ENCODE measurements around the gene FXN.

Gene FXN

GRCh38 chr9:69089491-69089890 lies 53.9 kb downstream of the FXN start:
- no peak overlapping the region for H2AFZ ChIP-seq (ENCODE audit: low read length)
- H3K27me3 ChIP-seq (ENCODE audit: insufficient read depth, low read length) = no peaks in the 10 kb centered on the region
- H3K4me3 ChIP-seq (ENCODE audit: low read depth, low read length, poor library complexity, severe bottlenecking) = no peak overlapping the region
- TF ChIP-seq, protein P1, sequence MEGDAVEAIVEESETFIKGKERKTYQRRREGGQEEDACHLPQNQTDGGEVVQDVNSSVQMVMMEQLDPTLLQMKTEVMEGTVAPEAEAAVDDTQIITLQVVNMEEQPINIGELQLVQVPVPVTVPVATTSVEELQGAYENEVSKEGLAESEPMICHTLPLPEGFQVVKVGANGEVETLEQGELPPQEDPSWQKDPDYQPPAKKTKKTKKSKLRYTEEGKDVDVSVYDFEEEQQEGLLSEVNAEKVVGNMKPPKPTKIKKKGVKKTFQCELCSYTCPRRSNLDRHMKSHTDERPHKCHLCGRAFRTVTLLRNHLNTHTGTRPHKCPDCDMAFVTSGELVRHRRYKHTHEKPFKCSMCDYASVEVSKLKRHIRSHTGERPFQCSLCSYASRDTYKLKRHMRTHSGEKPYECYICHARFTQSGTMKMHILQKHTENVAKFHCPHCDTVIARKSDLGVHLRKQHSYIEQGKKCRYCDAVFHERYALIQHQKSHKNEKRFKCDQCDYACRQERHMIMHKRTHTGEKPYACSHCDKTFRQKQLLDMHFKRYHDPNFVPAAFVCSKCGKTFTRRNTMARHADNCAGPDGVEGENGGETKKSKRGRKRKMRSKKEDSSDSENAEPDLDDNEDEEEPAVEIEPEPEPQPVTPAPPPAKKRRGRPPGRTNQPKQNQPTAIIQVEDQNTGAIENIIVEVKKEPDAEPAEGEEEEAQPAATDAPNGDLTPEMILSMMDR (IDR thresholded peaks at IDR 0.05; ENCODE audit: low read length) = no peak
- no peak for TF ChIP-seq EZH2 (IDR thresholded peaks at IDR 0.05; ENCODE audit: borderline replicate concordance, low read length)
- H3K9ac ChIP-seq (ENCODE audit: low read length) = no peak overlapping the region
- H3K9me3 ChIP-seq (ENCODE audit: low read length) = no peaks in the 10 kb centered on the region
- no peaks in the 10 kb centered on the region for H3F3A ChIP-seq (ENCODE audit: insufficient read depth, low read length)
- H4K20me1 ChIP-seq (ENCODE audit: insufficient read depth, low read length) = no peaks in the 10 kb centered on the region
- H3K9me2 ChIP-seq (ENCODE audit: low read depth, low read length) = no peaks in the 10 kb centered on the region
- H3K4me1 ChIP-seq (ENCODE audit: insufficient read depth, low read length, severe bottlenecking) = no peaks in the 10 kb centered on the region
- H3K4me2 ChIP-seq (ENCODE audit: low read length) = no peak overlapping the region
- H3K36me3 ChIP-seq (ENCODE audit: insufficient read depth, low read length) = no peaks in the 10 kb centered on the region
- H3K79me2 ChIP-seq (ENCODE audit: insufficient read depth, low read length) = no peaks in the 10 kb centered on the region
- H3K27ac ChIP-seq (ENCODE audit: low read depth, low read length, poor library complexity, severe bottlenecking) = no peak overlapping the region

DNA sequence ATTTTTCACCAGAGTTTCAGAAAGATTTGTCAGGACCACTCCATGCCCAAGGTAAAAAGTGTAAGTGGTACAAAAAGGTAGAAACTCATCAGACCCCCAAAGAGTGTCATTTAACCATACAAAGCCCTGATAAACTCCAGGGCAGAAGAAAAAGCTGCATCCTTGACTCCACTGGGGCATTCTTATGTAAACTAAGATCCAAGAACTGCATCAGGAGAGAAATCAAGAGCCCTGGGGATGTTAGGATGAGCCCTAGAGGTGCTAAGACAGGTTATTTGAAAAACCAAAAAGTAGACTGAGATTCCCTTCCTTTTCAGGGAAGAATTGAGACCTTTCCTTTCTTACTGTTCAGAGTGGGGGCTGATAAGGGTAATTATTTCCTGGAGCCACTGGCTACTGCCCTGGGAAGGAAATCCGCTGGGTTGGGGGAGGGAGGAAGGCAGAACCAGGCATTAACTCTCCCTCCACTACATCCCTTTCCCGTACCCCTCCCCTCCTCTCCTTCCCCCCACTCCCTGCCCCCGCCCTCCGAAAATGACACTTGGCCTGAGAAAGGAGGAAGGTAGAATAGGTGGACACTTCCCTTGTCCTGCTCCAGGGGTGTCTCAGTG lies 54.7 kb downstream of the FXN start:
- H3F3A ChIP-seq (ENCODE audit: insufficient read depth, low read length) = no peaks in the 10 kb centered on the region
- no peaks in the 10 kb centered on the region for H3K27me3 ChIP-seq (ENCODE audit: insufficient read depth, low read length)
- H3K4me1 ChIP-seq (ENCODE audit: insufficient read depth, low read length, severe bottlenecking) = no peaks in the 10 kb centered on the region
- no peak overlapping the region for H2AFZ ChIP-seq (ENCODE audit: low read length)
- H3K4me3 ChIP-seq (ENCODE audit: low read depth, low read length, poor library complexity, severe bottlenecking) = no peak overlapping the region
- H3K9me2 ChIP-seq (ENCODE audit: low read depth, low read length) = no peaks in the 10 kb centered on the region
- no peaks in the 10 kb centered on the region for H3K9me3 ChIP-seq (ENCODE audit: low read length)
- TF ChIP-seq, protein P1 (IDR thresholded peaks at IDR 0.05; ENCODE audit: low read length) = no peak
- no peak for TF ChIP-seq EZH2 (IDR thresholded peaks at IDR 0.05; ENCODE audit: borderline replicate concordance, low read length)
- H3K36me3 ChIP-seq (ENCODE audit: insufficient read depth, low read length) = no peaks in the 10 kb centered on the region
- no peak overlapping the region for H3K9ac ChIP-seq (ENCODE audit: low read length)
- H3K27ac ChIP-seq (ENCODE audit: low read depth, low read length, poor library complexity, severe bottlenecking) = no peak overlapping the region
- H3K4me2 ChIP-seq (ENCODE audit: low read length) = no peak overlapping the region
- H3K79me2 ChIP-seq (ENCODE audit: insufficient read depth, low read length) = no peaks in the 10 kb centered on the region
- H4K20me1 ChIP-seq (ENCODE audit: insufficient read depth, low read length) = no peaks in the 10 kb centered on the region

DNA sequence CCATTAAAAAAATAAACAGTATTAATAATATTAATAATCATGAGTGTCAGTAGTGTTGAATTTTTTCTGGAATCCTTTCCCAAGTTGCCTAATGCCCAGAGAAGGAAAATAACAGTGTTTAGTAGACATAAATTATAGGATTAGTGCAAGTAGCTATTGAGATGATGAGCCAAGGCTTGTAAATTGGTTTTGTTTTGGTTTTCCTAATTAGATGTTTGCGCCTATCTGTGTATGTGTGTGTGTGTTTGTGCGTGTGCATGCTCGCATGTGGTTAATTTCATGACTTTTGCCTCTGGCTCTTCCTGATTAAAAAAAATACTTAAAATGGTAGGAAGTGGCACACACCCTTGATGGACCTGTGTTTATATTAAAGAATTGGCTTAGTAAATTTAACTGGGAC lies 55.4 kb downstream of the FXN start:
- H3K4me2 ChIP-seq (ENCODE audit: low read length) = no peak overlapping the region
- no peaks in the 10 kb centered on the region for H3K27me3 ChIP-seq (ENCODE audit: insufficient read depth, low read length)
- H3K4me3 ChIP-seq (ENCODE audit: low read depth, low read length, poor library complexity, severe bottlenecking) = no peak overlapping the region
- no peak overlapping the region for H2AFZ ChIP-seq (ENCODE audit: low read length)
- no peaks in the 10 kb centered on the region for H4K20me1 ChIP-seq (ENCODE audit: insufficient read depth, low read length)
- TF ChIP-seq, protein P1 (IDR thresholded peaks at IDR 0.05; ENCODE audit: low read length) = no peak
- TF ChIP-seq EZH2 (IDR thresholded peaks at IDR 0.05; ENCODE audit: borderline replicate concordance, low read length) = no peak
- no peaks in the 10 kb centered on the region for H3K36me3 ChIP-seq (ENCODE audit: insufficient read depth, low read length)
- no peaks in the 10 kb centered on the region for H3K4me1 ChIP-seq (ENCODE audit: insufficient read depth, low read length, severe bottlenecking)
- H3F3A ChIP-seq (ENCODE audit: insufficient read depth, low read length) = no peaks in the 10 kb centered on the region
- H3K9me3 ChIP-seq (ENCODE audit: low read length) = no peaks in the 10 kb centered on the region
- no peaks in the 10 kb centered on the region for H3K79me2 ChIP-seq (ENCODE audit: insufficient read depth, low read length)
- H3K27ac ChIP-seq (ENCODE audit: low read depth, low read length, poor library complexity, severe bottlenecking) = no peak overlapping the region
- no peaks in the 10 kb centered on the region for H3K9me2 ChIP-seq (ENCODE audit: low read depth, low read length)
- H3K9ac ChIP-seq (ENCODE audit: low read length) = no peak overlapping the region
